Lung microvascular endothelial cell (primary cell): ENCODE data around the gene ARHGAP31. TPM values are rescaled to one million over a fixed set of nuclear protein-coding genes. Genes with fewer than 3 reads are reported as not detected.
"Not testable (repeated sequence)": the region's sequence is repeated elsewhere in the genome, so short reads cannot be mapped to it uniquely, and the experiment has no call there.

Source experiments
- DNase-seq, 2 donors: peaks; one replicate each; pipeline versions ENCODE4 v3.0.0 to v3.0.0-alpha.2; 2010; ENCODE audit warnings: low read depth in 2 of 2
- total RNA-seq: library from RNA; depleted of rRNA; stranded (reverse); fragments of >200 nt; gene quantifications from 2 replicates; pipeline ENCODE4 v1.2.1, GENCODE V29; 2014

ARHGAP31 gene
- total RNA-seq, 1 donor from 2014 or later: 21.6 TPM

DNA sequence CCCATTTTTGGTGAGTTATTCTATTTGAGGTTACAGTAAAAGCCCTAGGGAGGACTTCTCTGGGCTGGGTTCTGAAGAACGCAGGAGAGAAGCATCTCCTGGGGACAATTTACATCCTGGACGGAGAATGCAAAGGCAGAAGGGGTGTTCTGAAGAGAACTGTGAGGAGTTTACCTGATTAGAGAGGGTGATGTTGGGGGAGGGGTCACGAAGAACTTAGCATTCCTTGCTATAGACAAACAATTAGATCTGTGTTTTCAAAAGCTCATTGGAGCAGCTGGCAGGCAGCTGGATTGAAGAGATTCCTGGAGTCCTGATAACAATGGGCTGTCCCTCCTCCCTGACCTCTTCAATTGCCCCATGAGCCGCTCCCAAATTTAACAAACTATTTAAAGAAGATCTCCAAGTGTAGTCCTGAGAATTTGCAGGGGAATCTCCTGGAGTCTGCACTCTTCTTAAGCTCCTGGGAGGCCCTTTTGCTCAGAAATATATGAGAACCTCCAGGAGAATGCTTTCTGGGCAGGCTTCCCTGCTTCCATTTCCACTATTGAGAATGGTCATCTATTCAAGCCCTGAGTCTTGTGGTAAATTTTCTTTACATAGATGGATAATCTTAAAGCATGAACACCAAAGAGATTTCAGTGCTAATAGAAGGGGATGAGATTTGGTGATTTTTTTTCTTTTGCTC is 55.3 kb downstream of the ARHGAP31 start:
- peak in 1 of 2 donors; percentile 21 for DNase-seq

DNA sequence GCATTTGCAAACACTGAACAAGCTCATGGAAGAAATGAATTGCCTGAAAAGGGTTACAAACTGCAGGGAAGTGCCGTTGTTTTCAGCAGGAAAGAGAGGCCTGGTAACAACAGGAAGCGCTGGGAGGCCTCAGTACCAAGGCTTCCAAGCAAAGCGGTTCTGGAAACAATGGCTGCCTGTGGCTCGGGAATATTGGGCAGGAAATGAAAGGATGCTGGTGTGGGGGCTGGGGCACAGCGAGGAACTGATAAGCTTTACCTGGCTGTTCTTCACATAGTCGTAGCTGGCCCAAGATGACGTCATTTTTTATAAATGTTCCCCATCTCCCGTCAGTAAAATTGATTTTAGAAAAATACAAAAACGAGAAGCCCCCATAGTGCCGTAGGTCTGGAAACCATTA is 55.9 kb downstream of the ARHGAP31 start:
- peak; percentile 84 to 89 for DNase-seq

GRCh38 chr3:119351581-119351980 is 57.4 kb downstream of the ARHGAP31 start:
- DNase-seq: no peak

DNA sequence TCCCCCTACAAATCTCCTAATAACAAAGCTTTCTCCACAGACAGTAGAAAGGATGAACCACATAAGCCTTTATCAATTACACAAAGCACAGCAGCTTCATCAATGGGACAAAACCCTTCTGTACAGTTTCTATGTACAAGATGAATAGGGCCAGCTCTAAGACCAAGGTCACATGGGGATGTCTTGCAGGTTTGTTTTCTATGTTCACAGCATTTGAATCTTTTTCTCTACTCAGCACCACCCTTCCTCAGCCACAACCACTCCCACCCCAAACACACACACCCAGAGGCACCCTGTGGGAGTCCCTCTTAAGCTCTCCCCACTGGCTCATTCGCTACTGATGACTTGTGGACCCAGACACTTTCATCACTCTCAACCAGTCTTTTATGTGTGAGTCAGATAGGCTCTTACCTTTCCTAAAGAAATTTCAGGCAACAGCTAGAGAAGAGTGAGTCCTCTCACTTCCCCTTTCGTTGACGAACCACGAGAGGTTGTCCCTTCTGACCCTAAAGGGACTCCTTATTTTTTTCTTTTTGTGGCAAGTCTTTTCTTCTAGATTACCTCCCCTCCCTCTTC is 57.9 kb downstream of the ARHGAP31 start:
- DNase-seq: peak in 1 of 2 donors; percentile 31

DNA sequence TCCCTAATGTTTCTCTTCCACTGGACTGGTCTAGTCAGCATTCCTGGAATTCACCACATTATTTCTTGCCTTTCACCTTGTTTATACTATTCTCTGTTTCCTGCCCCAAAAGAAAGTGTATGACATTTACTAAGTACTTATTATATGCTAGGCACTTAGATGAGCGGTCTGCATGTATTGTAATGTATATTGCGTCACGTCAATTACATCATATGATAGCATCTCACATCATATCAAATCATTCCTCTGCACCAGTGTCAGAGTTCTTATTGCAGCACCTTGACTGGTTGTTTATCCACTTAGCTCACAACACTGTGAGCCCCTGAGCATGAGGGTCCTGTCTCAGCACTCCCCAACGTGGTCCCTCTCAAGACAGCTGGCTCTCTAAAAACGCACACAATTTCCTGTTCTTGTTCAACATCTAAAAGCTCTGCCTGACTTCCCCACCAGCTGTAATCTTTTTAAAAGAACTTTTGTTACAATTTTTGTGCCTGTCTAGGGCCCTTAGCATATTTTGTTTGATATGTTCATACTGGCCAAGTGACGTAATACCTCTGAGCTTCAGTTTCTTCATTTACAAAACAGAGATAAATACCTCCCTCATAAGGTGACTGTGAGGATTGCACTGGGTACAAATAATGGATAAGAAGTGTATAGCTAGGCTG is 58.8 kb downstream of the ARHGAP31 start:
- DNase-seq: peak; percentile 72 to 79

GRCh38 chr3:119355608-119356007 is 61.4 kb downstream of the ARHGAP31 start:
- not testable (repeated sequence) for DNase-seq

DNA sequence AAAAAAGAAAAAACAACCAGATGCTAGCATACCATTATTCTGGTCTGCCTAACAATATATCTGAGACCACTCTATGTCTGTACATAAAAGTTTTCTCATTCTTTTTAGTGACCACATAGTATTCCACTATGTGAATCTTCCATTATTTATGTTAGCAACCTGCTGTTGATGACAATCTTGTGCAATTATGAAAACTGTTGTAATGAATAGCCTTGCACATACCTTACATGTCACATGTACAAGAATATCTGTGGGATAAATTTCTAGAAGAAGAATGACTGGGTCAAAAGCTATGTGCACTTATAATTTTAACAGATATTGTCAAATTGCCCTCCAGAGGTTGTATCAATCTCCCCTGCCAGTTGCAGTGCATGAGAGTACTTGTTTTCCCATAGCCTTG is 62.5 kb downstream of the ARHGAP31 start:
- DNase-seq: no peak

- peak; percentile 41 to 67 for DNase-seq
These were observed 63.0 kb downstream of the ARHGAP31 start for GRCh38 chr3:119357190-119357589.

DNA sequence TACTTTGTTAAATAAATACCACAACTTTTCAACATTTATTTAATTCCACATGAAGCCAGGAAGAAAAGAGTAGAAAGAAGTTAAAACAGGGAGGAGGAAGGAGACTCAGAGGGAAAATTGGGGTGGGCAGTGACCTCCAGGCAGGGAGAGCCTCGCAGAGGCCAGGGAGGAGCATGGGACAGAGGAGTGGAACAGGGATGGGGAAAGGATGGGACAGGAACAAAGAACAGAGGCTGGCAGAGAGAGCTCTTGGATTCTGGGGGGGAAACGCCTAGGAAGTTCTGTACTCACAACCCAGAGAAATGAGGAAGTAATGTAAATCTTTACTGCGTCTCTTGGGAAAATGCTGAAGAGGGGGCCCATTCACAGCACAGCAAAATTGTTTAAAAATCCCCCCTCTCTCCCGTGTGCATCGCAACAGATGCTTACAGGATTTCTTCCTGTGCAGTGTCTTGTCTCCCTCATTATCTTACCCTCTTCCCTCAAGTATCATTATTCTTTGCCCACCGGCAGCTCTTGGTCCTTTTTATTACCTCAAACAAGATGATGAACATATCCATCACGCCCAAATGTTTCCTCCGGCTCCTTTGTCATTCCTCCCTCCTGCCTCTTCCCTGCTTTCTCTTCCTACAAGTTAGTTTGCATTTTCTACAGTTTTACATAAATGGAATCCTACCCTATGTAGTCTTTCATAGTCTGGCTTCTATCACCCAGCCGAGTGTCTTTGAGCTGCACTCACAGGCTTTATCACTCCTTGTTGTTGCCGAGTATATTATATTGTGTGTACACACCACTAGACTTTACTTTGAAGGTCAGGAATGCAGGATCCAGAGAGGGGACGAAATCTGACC is 65.5 kb downstream of the ARHGAP31 start:
- DNase-seq: no peak

DNA sequence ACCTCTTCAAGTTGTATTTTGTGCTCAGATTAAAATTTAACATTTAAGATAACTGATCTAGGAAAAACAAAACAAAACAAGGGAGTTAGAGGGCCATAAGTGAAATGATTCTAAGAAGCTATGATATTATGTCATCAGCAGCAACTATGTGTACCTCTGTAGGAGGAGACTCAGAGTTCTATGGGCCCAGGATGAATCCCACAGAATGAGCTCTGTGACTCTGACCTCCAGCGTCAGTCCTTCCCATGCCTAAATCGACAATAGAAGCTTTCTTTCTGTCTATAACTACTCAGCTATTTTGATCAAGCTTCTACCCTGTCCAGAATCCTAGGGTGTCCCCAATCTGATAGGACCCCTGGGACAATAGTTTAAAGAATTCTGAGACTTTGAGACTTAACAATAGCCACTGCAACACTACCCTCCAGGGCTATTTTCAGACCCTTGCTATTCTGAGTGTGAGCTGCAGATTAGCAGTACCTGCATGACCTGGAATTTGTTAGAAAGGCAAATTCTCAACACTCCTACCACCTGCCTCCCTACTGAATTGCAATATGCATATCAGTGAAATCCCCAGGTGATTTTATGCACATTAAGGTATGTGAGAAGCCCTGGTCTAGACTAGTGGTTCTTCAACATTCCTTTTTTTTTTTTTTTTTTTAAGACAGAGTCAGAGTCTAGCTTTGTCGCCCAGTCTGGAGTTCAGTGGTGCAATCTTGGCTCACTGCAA is 66.7 kb downstream of the ARHGAP31 start:
- no peak for DNase-seq

DNA sequence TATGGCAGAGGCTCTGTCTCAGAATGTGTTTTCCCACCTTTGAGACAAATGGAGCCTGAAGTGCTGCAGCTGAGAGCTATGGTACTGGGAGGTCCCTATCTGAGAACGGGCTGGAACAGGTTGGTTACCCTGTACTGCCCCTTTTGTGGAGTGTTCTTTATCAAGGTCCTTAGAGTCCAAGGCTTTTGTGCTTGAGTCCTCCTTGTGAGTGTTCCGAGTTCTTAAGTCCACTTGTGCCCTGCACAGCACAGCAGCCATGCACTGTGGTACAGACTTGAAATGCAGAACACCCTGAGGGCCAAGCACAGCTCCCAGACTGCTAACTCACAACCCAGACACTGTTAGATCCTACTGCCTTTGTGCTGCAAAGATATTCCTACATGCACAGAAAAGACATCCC is 67.8 kb downstream of the ARHGAP31 start:
- DNase-seq: no peak

- DNase-seq: no peak
These were observed 69.0 kb downstream of the ARHGAP31 start for GRCh38 chr3:119362940-119363725.

DNA sequence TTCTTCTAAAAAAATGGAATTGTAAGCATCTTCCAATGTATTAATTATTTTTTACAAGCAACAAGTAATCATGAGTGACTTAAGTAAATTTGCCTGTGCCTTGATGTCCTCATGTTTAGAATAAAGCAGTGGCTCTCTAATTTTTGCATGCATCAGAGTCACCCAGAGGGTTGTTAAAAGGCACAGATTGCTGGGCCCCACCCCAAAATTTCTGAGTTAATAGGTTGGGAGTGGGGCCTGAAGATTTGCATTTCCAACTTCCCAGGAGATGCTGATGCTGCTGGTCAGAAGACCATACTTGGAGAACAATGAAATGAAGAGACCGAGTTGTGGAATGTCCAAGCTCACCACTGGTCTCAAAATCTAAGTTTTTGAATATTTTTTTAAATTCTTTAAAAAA is 70.2 kb downstream of the ARHGAP31 start:
- no peak for DNase-seq

DNA sequence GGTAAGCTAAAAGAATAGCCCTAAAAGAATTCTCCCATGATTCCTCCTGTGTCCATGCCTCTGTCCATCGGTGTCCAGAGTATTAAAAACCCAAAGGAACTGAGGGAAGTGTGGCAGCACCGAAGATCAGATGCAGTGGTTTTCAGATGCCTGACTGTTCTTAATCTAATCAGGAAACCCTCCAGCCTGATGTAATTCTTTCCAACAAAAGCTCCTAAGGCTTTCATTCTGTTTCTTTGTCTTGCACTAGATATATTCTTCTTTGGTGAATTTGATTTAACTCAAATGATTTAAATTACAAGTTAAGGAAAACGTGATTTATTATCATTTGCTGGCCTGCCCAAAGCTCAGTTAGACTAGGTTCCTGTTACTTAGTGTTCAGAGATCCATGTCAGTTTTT is 71.2 kb downstream of the ARHGAP31 start:
- no peak for DNase-seq

- DNase-seq: no peak
These were observed 72.8 kb downstream of the ARHGAP31 start for GRCh38 chr3:119367000-119367399.

GRCh38 chr3:119368298-119368697 is 74.1 kb downstream of the ARHGAP31 start:
- no peak for DNase-seq

GRCh38 chr3:119371786-119372185 is 77.6 kb downstream of the ARHGAP31 start:
- DNase-seq: not testable (repeated sequence)

DNA sequence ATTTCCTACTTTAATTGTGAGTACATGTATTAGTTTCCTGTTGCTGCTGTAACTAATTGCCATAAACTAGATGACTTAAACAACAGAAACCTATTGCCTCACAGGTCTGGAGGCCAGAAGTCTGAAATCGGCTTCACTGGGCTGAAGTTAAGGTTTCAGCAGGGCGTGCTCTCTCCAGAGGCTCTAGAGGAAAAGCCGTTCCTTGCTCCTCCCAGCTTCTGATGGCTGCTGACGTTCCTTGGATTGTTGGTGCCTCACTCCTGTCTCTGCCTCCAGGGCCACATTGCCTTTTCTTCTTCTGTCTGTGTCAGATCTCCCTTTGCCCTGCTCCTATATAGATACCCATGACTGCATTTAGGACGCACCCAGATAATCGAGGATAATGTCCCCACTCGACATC is 80.9 kb downstream of the ARHGAP31 start:
- DNase-seq: no peak

GRCh38 chr3:119375510-119375909 is 81.3 kb downstream of the ARHGAP31 start:
- DNase-seq: no peak

- DNase-seq: no peak
These were observed 82.6 kb downstream of the ARHGAP31 start for GRCh38 chr3:119376758-119377157.
